Choroid plexus epithelial cell (primary cell): ENCODE data around the gene LYPD3.

Source experiments
- DNase-seq: peaks from one replicate; pipeline ENCODE4 v3.0.0-alpha.2; 2010; ENCODE audit warnings: low read depth
- H3K4me3 ChIP-seq: 2 replicates; pipeline ENCODE4 v1.5.1; 2011; ENCODE audit warnings: low read depth, mild to moderate bottlenecking, control low read depth, low read length, moderate library complexity
- TF ChIP-seq, protein P1 (sequence below): conservative IDR thresholded peaks from 2 replicates; pipeline ENCODE4 v1.5.1; 2011; ENCODE audit warnings: low read depth, mild to moderate bottlenecking, control low read depth, inconsistent platforms, low read length, moderate library complexity

LYPD3 gene

GRCh38 chr19:43435775-43436174 is 29.6 kb downstream of the LYPD3 start:
- no peak overlapping the region for H3K4me3 ChIP-seq
- no peak for DNase-seq
- TF ChIP-seq, protein P1, sequence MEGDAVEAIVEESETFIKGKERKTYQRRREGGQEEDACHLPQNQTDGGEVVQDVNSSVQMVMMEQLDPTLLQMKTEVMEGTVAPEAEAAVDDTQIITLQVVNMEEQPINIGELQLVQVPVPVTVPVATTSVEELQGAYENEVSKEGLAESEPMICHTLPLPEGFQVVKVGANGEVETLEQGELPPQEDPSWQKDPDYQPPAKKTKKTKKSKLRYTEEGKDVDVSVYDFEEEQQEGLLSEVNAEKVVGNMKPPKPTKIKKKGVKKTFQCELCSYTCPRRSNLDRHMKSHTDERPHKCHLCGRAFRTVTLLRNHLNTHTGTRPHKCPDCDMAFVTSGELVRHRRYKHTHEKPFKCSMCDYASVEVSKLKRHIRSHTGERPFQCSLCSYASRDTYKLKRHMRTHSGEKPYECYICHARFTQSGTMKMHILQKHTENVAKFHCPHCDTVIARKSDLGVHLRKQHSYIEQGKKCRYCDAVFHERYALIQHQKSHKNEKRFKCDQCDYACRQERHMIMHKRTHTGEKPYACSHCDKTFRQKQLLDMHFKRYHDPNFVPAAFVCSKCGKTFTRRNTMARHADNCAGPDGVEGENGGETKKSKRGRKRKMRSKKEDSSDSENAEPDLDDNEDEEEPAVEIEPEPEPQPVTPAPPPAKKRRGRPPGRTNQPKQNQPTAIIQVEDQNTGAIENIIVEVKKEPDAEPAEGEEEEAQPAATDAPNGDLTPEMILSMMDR: no peak

GRCh38 chr19:43433689-43434088 is 31.7 kb downstream of the LYPD3 start:
- TF ChIP-seq, protein P1: no peak
- DNase-seq: no peak
- H3K4me3 ChIP-seq: no peak overlapping the region

GRCh38 chr19:43433358-43433673 is 32.1 kb downstream of the LYPD3 start:
- no peak overlapping the region for H3K4me3 ChIP-seq
- DNase-seq: no peak
- TF ChIP-seq, protein P1: no peak

DNA sequence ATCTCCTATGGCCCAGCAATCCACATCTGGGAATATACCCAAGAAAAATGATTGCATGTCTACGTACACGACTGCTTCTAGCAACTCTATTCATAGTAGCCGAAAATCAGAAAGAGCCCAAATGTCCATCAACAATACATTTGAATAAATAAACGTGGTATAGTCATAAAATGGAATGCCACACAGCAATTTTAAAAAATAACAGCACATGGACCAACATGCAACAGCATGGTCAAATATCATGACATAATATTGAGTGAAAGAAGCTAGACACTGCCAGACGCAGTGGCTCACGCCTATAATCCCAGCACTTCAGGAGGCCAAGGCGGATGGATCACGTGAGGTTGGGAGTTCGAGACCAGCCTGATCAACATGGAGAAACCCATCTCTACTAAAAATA is 34.4 kb downstream of the LYPD3 start:
- no peak overlapping the region for H3K4me3 ChIP-seq
- TF ChIP-seq, protein P1: no peak
- no peak for DNase-seq

DNA sequence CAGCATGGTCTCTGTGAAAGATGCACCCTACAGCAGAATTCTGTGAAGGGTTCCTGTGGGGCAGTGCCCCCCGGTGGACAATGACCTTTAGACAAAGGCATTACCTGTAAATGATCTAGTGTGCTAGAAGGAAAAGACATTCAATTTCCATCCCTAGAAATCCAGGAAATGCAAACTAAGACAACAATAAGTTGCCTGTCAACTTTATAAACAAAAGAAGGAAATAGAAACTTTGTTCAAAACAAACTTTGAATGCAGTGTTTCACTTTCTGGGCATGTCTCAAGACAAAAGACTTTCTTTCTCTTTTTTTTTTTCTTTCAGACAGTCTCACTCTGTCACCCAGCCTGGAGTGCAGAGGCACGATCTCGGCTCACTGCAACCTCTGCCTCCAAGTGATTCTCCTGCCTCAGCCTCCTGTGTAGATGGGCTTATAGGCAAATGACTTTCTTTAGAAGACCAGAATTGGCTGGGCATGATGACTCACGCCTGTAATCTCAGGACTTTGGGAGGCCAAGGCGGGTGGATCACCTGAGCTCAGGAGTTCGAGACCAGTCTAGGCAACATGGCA is 35.2 kb downstream of the LYPD3 start:
- H3K4me3 ChIP-seq: no peak overlapping the region
- TF ChIP-seq, protein P1: no peak
- no peak for DNase-seq

GRCh38 chr19:43429395-43429794 is 36.0 kb downstream of the LYPD3 start:
- H3K4me3 ChIP-seq: no peak overlapping the region
- TF ChIP-seq, protein P1: no peak
- no peak for DNase-seq

DNA sequence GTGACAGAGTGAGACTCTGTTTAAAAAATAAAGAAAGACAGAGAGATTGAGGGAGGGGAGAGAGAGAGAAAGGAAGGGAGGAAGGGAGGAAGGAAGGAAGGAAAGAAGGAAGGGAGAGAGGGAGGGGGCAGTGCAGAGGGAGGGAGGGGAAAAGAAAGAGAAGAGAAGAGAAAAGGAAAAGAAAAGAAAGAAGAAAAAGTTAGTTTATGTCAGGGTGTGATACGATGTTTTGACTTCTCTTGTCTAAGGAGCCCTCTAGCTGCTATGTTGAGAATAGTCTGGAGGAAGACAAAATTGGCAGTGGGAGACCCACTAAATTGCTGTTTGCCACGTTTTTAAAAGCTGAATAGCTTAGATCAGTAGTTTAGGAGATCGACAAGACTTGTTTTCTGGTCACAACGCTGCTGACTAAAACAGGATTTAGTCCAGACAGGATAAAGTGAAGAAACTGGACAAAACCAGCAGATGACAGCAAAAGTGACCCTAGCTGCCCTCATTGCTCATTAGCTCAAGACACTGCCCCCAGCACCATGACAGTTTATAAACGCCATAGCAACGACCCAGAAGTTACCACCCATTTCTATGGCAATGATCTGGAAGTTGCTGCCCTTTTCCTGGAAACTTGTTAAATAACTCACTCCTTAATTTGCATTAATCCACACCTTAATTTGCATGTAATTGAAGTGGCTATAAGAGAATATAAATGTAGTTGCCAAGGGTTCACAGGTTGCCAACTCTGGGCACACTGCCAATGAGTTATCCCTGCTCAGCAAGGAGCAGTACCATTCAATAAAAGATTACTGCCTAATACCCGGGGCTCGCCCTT is 39.6 kb downstream of the LYPD3 start:
- peak; percentile 46 for DNase-seq
- H3K4me3 ChIP-seq: no peak overlapping the region
- TF ChIP-seq, protein P1: peak; percentile 70
